AG04450 (cell line): ENCODE data around the gene PLCD3. TPM values are rescaled to one million over a fixed set of nuclear protein-coding genes. Genes with fewer than 3 reads are reported as not detected.

ENCODE experiments used
- CTCF ChIA-PET: fragments of 300-600, 350-600 bp; formaldehyde crosslinking; extraction: SDS; loops from one replicate; lab custom pipeline; 2022; ENCODE audit warnings: antibody characterized with exemption, inconsistent platforms; lab: Charles Lee
- POLR2A ChIA-PET: fragments of 350-600 bp; formaldehyde crosslinking; extraction: SDS; loops from one replicate; lab custom pipeline; 2021; ENCODE audit warnings: antibody characterized with exemption, inconsistent platforms; lab: Yijun Ruan, JAX
- DNase-seq: peaks from one replicate; pipeline ENCODE4 v3.0.0-alpha.2; 2011; ENCODE audit warnings: low read depth, low spot score
- H3K27ac ChIP-seq: one replicate; pipeline ENCODE4 v1.5.1; 2012; ENCODE audit warnings: low read depth, low read length, control low read depth
- H3K27me3 ChIP-seq: one replicate; pipeline ENCODE4 v1.6.0; 2012; ENCODE audit warnings: low read length; ENCODE audit not compliant: control insufficient read depth, insufficient read depth
- H3K4me3 ChIP-seq: 2 replicates; pipeline ENCODE4 v1.5.1; 2011; ENCODE audit warnings: mild to moderate bottlenecking, low read depth, low read length, control low read depth
- H3K9me3 ChIP-seq: 2 replicates; pipeline ENCODE4 v1.5.1; 2012; ENCODE audit warnings: low read length; ENCODE audit not compliant: control insufficient read depth, insufficient read depth
- polyA plus RNA-seq: library from polyadenylated mRNA; depleted of rRNA; stranded (reverse); fragments of >200 nt; gene quantifications from 2 replicates; pipeline ENCODE4 v1.2.3, GENCODE V29; 2011
- TF ChIP-seq, protein P1 (sequence below): IDR thresholded peaks from 2 replicates; pipeline ENCODE4 v1.5.1; 2011; ENCODE audit warnings: low read depth, low read length, control low read depth, inconsistent platforms

Gene PLCD3
- polyA plus RNA-seq, 1 experiment, result 28.2 TPM

DNA sequence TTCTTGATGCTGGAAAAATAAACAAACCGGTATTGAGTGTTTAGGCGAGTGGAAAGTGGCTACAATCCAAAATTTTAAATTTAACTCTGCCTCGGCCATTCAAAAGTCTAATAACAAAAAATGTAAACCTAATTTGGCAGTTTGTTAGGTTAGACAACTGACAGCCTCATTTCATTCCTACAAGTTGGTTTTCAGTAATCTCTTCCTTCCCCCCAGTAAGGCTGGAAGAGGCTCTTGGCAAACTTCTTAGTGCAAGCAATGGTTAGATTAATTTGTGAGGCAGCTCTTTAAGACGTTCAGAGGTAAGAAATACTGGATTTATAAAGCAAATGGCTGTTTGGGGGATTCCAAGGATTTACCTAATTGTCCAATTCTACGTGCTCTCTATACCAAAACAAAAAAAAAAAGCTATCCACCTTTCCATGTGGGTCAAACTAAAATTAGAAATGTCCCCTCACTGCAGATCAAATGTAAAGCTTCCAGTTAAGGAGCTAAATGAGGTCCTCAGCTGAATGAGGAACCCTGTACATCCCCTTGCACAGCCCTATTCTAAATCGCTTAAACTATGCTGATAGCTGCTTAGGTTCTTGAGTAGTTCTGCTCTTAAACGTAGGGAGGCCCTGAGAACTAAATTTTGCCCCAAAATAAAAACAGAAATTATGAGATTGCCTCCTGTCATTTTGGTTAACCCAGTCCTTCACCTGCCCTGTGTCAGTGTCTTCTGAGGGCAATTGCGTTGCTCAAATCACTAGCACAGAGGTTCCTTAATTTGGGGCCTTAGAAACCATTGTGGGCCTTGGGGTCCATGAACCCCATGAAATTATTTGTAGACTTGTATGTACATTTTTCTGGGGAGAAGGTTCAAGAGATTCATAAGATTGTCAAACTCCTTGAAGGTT is 18.8 kb upstream of the PLCD3 start:
- TF ChIP-seq, protein P1, sequence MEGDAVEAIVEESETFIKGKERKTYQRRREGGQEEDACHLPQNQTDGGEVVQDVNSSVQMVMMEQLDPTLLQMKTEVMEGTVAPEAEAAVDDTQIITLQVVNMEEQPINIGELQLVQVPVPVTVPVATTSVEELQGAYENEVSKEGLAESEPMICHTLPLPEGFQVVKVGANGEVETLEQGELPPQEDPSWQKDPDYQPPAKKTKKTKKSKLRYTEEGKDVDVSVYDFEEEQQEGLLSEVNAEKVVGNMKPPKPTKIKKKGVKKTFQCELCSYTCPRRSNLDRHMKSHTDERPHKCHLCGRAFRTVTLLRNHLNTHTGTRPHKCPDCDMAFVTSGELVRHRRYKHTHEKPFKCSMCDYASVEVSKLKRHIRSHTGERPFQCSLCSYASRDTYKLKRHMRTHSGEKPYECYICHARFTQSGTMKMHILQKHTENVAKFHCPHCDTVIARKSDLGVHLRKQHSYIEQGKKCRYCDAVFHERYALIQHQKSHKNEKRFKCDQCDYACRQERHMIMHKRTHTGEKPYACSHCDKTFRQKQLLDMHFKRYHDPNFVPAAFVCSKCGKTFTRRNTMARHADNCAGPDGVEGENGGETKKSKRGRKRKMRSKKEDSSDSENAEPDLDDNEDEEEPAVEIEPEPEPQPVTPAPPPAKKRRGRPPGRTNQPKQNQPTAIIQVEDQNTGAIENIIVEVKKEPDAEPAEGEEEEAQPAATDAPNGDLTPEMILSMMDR, result no peak
- Histone ChIP-seq H3K27me3 (no peaks in the 10 kb centered on the region), H3K27ac (peak overlapping the region; percentile 57), H3K4me3 (peak overlapping the region; percentile 96), H3K9me3 (no peaks in the 10 kb centered on the region; the same call in 1 of the 2 replicates)
- no peak for DNase-seq
- ChIA-PET POLR2A (interaction anchor here (0.6 to 7.4 kb wide), 8 partner anchors 8 to 222 kb away, joined by 3 to 399 read pairs (median 14); partner anchors contain the start of gene HEXIM2), CTCF (interaction anchor here (0.5 to 7.3 kb wide), 16 partner anchors 9 to 234 kb away, joined by 3 to 181 read pairs (median 5); partner anchors contain the start of genes ACBD4, HEXIM2 and PLCD3)

DNA sequence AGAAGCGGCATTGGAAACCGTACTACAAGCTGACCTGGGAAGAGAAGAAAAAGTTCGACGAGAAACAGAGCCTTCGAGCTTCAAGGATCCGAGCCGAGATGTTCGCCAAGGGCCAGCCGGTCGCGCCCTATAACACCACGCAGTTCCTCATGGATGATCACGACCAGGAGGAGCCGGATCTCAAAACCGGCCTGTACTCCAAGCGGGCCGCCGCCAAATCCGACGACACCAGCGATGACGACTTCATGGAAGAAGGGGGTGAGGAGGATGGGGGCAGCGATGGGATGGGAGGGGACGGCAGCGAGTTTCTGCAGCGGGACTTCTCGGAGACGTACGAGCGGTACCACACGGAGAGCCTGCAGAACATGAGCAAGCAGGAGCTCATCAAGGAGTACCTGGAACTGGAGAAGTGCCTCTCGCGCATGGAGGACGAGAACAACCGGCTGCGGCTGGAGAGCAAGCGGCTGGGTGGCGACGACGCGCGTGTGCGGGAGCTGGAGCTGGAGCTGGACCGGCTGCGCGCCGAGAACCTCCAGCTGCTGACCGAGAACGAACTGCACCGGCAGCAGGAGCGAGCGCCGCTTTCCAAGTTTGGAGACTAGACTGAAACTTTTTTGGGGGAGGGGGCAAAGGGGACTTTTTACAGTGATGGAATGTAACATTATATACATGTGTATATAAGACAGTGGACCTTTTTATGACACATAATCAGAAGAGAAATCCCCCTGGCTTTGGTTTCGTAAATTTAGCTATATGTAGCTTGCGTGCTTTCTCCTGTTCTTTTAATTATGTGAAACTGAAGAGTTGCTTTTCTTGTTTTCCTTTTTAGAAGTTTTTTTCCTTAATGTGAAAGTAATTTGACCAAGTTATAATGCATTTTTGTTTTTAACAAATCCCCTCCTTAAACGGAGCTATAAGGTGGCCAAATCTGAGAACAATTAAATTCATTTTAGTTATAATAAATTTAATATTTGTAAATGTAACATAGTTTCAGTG is 17.7 kb upstream of the PLCD3 start:
- no peaks in the 10 kb centered on the region for H3K27me3 ChIP-seq
- H3K27ac ChIP-seq, result peak overlapping the region; percentile 57
- POLR2A ChIA-PET, result interaction anchor here (0.6 to 7.4 kb wide), 17 partner anchors 10 to 249 kb away, joined by 3 to 399 read pairs (median 13); partner anchors contain the start of genes ACBD4, C1QL1, HEXIM2 and NMT1
- TF ChIP-seq, protein P1, result no peak
- no peaks in the 10 kb centered on the region; the same call in 1 of the 2 replicates for H3K9me3 ChIP-seq
- CTCF ChIA-PET, result interaction anchor here (0.6 to 7.3 kb wide), 15 partner anchors 10 to 284 kb away, joined by 3 to 181 read pairs (median 4); partner anchors contain the start of genes ACBD4, HEXIM2, NMT1 and PLCD3
- no peak for DNase-seq
- H3K4me3 ChIP-seq, result peak overlapping the region; percentile 96

DNA sequence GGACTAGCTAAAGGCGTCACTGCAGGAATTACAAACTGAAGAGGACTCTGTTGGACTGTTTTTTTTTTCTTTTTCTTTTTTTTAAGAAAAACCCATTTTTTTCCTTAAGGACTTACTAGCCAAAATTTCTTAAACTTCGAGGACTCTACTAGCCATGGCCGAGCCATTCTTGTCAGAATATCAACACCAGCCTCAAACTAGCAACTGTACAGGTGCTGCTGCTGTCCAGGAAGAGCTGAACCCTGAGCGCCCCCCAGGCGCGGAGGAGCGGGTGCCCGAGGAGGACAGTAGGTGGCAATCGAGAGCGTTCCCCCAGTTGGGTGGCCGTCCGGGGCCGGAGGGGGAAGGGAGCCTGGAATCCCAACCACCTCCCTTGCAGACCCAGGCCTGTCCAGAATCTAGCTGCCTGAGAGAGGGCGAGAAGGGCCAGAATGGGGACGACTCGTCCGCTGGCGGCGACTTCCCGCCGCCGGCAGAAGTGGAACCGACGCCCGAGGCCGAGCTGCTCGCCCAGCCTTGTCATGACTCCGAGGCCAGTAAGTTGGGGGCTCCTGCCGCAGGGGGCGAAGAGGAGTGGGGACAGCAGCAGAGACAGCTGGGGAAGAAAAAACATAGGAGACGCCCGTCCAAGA is 16.8 kb upstream of the PLCD3 start:
- H3K4me3 ChIP-seq, result peak overlapping the region; percentile 96
- DNase-seq, result no peak
- H3K9me3 ChIP-seq, result no peaks in the 10 kb centered on the region; the same call in 1 of the 2 replicates
- no peaks in the 10 kb centered on the region for H3K27me3 ChIP-seq
- TF ChIP-seq, protein P1, result peak; percentile 84
- POLR2A ChIA-PET, result interaction anchor here (0.6 to 7.4 kb wide), 43 partner anchors 9 to 250 kb away, joined by 3 to 399 read pairs (median 6); partner anchors contain the start of genes ACBD4, C1QL1, EFTUD2 and HEXIM2
- peak overlapping the region; percentile 57 for H3K27ac ChIP-seq
- CTCF ChIA-PET, result interaction anchor here (0.6 to 7.3 kb wide), 21 partner anchors 11 to 283 kb away, joined by 3 to 181 read pairs (median 4); partner anchors contain the start of genes ACBD4, HEXIM2, NMT1 and PLCD3
